Central memory CD8-positive, alpha-beta T cell (primary cell): ENCODE results near the gene ADCK2.
"Not testable (repeated sequence)": the region's sequence is repeated elsewhere in the genome, so short reads cannot be mapped to it uniquely, and the experiment has no call there.

ENCODE experiments used
- ATAC-seq: fragments of 150-1000 bp; cut with Tn5 transposase; replicated peaks from 2 replicates; pipeline ENCODE4 v1.10.0; 2022; ENCODE audit warnings: mild to moderate bottlenecking, moderate FRiP score, moderate number of reproducible peaks; ENCODE audit not compliant: poor library complexity, severe bottlenecking; ENCODE audit errors: extremely low read depth
- DNase-seq, 2 donors: peaks; one replicate each; pipeline ENCODE4 v3.0.0; 2021; ENCODE audit warnings: low spot score in 2 of 2
- H3K27ac Mint-ChIP-seq: one replicate; pipeline ENCODE4 v1.8.0; 2022; ENCODE audit warnings: low read depth, mild to moderate bottlenecking, moderate library complexity, mixed read lengths
- H3K27me3 Mint-ChIP-seq: one replicate; pipeline ENCODE4 v1.8.0; 2022; ENCODE audit warnings: mixed read lengths
- H3K36me3 Mint-ChIP-seq: one replicate; pipeline ENCODE4 v1.8.0; 2022; ENCODE audit warnings: mild to moderate bottlenecking, moderate library complexity, mixed read lengths; ENCODE audit not compliant: insufficient read depth
- H3K4me1 Mint-ChIP-seq: one replicate; pipeline ENCODE4 v1.8.0; 2022; ENCODE audit warnings: mixed read lengths
- H3K4me3 Mint-ChIP-seq: one replicate; pipeline ENCODE4 v1.8.0; 2022; ENCODE audit warnings: mild to moderate bottlenecking, moderate library complexity, mixed read lengths
- H3K9me3 Mint-ChIP-seq: one replicate; pipeline ENCODE4 v1.8.0; 2022; ENCODE audit warnings: mixed read lengths

ADCK2 gene

GRCh38 chr7:140654109-140654387 lies 18.7 kb upstream of the ADCK2 start:
- Mint-ChIP-seq H3K9me3 (no peaks in the 10 kb centered on the region), H3K27me3 (no peaks in the 10 kb centered on the region), H3K4me3 (no peak overlapping the region), H3K4me1 (peaks cover 22% of the 10 kb centered on the region), H3K36me3 (peaks cover 4% of the 10 kb centered on the region), H3K27ac (no peak overlapping the region)
- DNase-seq: no peak
- no peak for ATAC-seq

GRCh38 chr7:140654661-140655060 lies 18.1 kb upstream of the ADCK2 start:
- H3K27me3 Mint-ChIP-seq: no peaks in the 10 kb centered on the region
- H3K9me3 Mint-ChIP-seq: no peaks in the 10 kb centered on the region
- H3K27ac Mint-ChIP-seq: no peak overlapping the region
- no peak for DNase-seq
- no peak overlapping the region for H3K4me3 Mint-ChIP-seq
- peaks cover 4% of the 10 kb centered on the region for H3K36me3 Mint-ChIP-seq
- ATAC-seq: no peak
- H3K4me1 Mint-ChIP-seq: peaks cover 22% of the 10 kb centered on the region

- peaks cover 22% of the 10 kb centered on the region for H3K4me1 Mint-ChIP-seq
- no peaks in the 10 kb centered on the region for H3K27me3 Mint-ChIP-seq
- ATAC-seq (no peak), DNase-seq (no peak)
- H3K36me3 Mint-ChIP-seq: peaks cover 4% of the 10 kb centered on the region
- H3K27ac Mint-ChIP-seq: peak overlapping the region; percentile 81
- peak overlapping the region; percentile 74 for H3K4me3 Mint-ChIP-seq
- no peaks in the 10 kb centered on the region for H3K9me3 Mint-ChIP-seq
Measured at GRCh38 chr7:140655511-140656408, 17.0 kb upstream of the ADCK2 start.

- no peaks in the 10 kb centered on the region for H3K9me3 Mint-ChIP-seq
- H3K27me3 Mint-ChIP-seq: no peaks in the 10 kb centered on the region
- ATAC-seq (peak; percentile 74), DNase-seq (no peak)
- H3K27ac Mint-ChIP-seq: peak overlapping the region; percentile 84
- H3K36me3 Mint-ChIP-seq: peaks cover 4% of the 10 kb centered on the region
- H3K4me3 Mint-ChIP-seq: peak overlapping the region; percentile 74
- peaks cover 22% of the 10 kb centered on the region for H3K4me1 Mint-ChIP-seq
Measured at GRCh38 chr7:140656548-140657515, 15.9 kb upstream of the ADCK2 start.

GRCh38 chr7:140657891-140658290 lies 14.9 kb upstream of the ADCK2 start:
- Mint-ChIP-seq H3K36me3 (peaks cover 4% of the 10 kb centered on the region), H3K4me1 (peaks cover 22% of the 10 kb centered on the region), H3K9me3 (no peaks in the 10 kb centered on the region), H3K27me3 (no peaks in the 10 kb centered on the region), H3K27ac (no peak overlapping the region), H3K4me3 (no peak overlapping the region)
- no peak for DNase-seq
- no peak for ATAC-seq

- peaks cover 17% of the 10 kb centered on the region for H3K4me1 Mint-ChIP-seq
- no peaks in the 10 kb centered on the region for H3K9me3 Mint-ChIP-seq
- ATAC-seq (no peak), DNase-seq (no peak)
- no peak overlapping the region for H3K27ac Mint-ChIP-seq
- H3K36me3 Mint-ChIP-seq: peaks cover 5% of the 10 kb centered on the region
- no peak overlapping the region for H3K4me3 Mint-ChIP-seq
- H3K27me3 Mint-ChIP-seq: peaks cover 4% of the 10 kb centered on the region
Measured at GRCh38 chr7:140659856-140660255, 12.9 kb upstream of the ADCK2 start.

GRCh38 chr7:140661124-140661523 lies 11.6 kb upstream of the ADCK2 start:
- Mint-ChIP-seq H3K4me3 (no peak overlapping the region), H3K4me1 (peaks cover 12% of the 10 kb centered on the region), H3K36me3 (peaks cover 4% of the 10 kb centered on the region), H3K27me3 (peaks cover 14% of the 10 kb centered on the region), H3K9me3 (no peaks in the 10 kb centered on the region), H3K27ac (no peak overlapping the region)
- ATAC-seq: no peak
- no peak for DNase-seq

GRCh38 chr7:140662938-140663337 lies 9.8 kb upstream of the ADCK2 start:
- not testable (repeated sequence) for H3K36me3 Mint-ChIP-seq, ATAC-seq, H3K4me3 Mint-ChIP-seq, H3K9me3 Mint-ChIP-seq, H3K27ac Mint-ChIP-seq, DNase-seq, H3K4me1 Mint-ChIP-seq
- H3K27me3 Mint-ChIP-seq: peaks cover 14% of the 10 kb centered on the region

- Mint-ChIP-seq H3K4me3 (no peak overlapping the region), H3K27me3 (peaks cover 14% of the 10 kb centered on the region), H3K9me3 (no peaks in the 10 kb centered on the region), H3K27ac (no peak overlapping the region), H3K4me1 (no peaks in the 10 kb centered on the region), H3K36me3 (peaks cover 6% of the 10 kb centered on the region)
- DNase-seq: no peak
- ATAC-seq: no peak
Measured at GRCh38 chr7:140667476-140667875, 5.3 kb upstream of the ADCK2 start.

GRCh38 chr7:140668641-140669040 lies 4.1 kb upstream of the ADCK2 start:
- Mint-ChIP-seq H3K4me1 (no peaks in the 10 kb centered on the region), H3K36me3 (peaks cover 7% of the 10 kb centered on the region), H3K27me3 (peaks cover 14% of the 10 kb centered on the region), H3K27ac (no peak overlapping the region), H3K4me3 (no peak overlapping the region), H3K9me3 (no peaks in the 10 kb centered on the region)
- DNase-seq (no peak), ATAC-seq (no peak)

- peaks cover 4% of the 10 kb centered on the region for H3K4me1 Mint-ChIP-seq
- H3K4me3 Mint-ChIP-seq: no peak overlapping the region
- H3K27me3 Mint-ChIP-seq: peaks cover 14% of the 10 kb centered on the region
- H3K27ac Mint-ChIP-seq: no peak overlapping the region
- ATAC-seq (no peak), DNase-seq (no peak)
- no peaks in the 10 kb centered on the region for H3K9me3 Mint-ChIP-seq
- H3K36me3 Mint-ChIP-seq: peaks cover 5% of the 10 kb centered on the region
Measured at GRCh38 chr7:140669352-140669751, 3.4 kb upstream of the ADCK2 start.

GRCh38 chr7:140669862-140670261 lies 2.9 kb upstream of the ADCK2 start:
- H3K4me1 Mint-ChIP-seq, H3K36me3 Mint-ChIP-seq, ATAC-seq, H3K27ac Mint-ChIP-seq, DNase-seq, H3K4me3 Mint-ChIP-seq, H3K9me3 Mint-ChIP-seq: not testable (repeated sequence)
- H3K27me3 Mint-ChIP-seq: peaks cover 10% of the 10 kb centered on the region
